Limb (tissue), 2 donors: ENCODE data around the gene WWOX.

Experiments used
- DNase-seq, 2 donors: peaks; one replicate each; pipeline ENCODE4 v3.0.0-alpha.2; 2016; ENCODE audit errors: extremely low spot score in 2 of 2

The WWOX gene

DNA sequence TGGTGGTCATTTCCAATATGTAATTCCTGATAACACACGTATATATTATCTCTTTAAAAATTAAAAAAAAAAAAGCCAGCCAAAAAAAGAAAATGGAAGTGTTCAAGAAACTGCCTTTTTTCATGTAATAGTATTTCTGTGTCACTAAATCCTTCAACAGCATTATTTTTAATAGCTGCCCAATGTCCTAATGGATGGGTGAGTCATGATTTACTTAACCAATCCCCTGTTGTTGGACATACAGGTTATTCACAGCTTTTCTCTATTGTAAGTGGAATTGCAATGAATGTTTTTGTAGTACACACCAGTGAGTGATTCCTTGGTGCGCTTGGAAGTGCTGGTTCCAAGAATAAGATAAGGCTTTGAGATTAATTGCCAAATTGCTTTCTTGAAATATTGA, 124.9 kb downstream of the WWOX start:
- no peak for DNase-seq

- DNase-seq: no peak
These were observed 126.5 kb downstream of the WWOX start for GRCh38 chr16:78225919-78226318.

GRCh38 chr16:78227855-78228254, 128.4 kb downstream of the WWOX start:
- DNase-seq: peak in 1 of 2 donors; percentile 39

GRCh38 chr16:78228704-78229103, 129.2 kb downstream of the WWOX start:
- no peak for DNase-seq

GRCh38 chr16:78230832-78231231, 131.4 kb downstream of the WWOX start:
- no peak for DNase-seq

GRCh38 chr16:78235168-78235800, 135.8 kb downstream of the WWOX start:
- DNase-seq: peak in 1 of 2 donors; percentile 75

- DNase-seq: no peak
These were observed 136.4 kb downstream of the WWOX start for GRCh38 chr16:78235876-78236275.

GRCh38 chr16:78237841-78238240, 138.4 kb downstream of the WWOX start:
- no peak for DNase-seq

GRCh38 chr16:78240459-78241222, 141.2 kb downstream of the WWOX start:
- no peak for DNase-seq

DNA sequence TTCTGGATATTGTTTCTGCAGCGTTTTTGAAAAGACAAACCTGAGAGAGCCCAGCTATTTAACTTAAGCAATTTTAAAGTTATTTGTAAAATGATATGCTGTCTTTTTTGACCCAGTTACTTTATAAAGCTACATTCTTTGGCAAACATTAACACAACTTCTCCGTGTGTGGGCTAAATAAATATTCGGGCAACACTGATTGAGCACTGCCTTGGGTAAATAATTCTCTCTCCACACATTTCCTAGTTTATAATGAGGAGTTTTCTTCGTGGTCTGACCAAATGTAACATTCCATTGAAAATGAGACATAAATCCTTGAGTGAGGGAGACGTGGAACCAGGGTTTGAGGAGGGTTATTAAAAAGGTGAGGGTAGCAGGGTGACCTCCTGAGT, 142.8 kb downstream of the WWOX start:
- DNase-seq: no peak

DNA sequence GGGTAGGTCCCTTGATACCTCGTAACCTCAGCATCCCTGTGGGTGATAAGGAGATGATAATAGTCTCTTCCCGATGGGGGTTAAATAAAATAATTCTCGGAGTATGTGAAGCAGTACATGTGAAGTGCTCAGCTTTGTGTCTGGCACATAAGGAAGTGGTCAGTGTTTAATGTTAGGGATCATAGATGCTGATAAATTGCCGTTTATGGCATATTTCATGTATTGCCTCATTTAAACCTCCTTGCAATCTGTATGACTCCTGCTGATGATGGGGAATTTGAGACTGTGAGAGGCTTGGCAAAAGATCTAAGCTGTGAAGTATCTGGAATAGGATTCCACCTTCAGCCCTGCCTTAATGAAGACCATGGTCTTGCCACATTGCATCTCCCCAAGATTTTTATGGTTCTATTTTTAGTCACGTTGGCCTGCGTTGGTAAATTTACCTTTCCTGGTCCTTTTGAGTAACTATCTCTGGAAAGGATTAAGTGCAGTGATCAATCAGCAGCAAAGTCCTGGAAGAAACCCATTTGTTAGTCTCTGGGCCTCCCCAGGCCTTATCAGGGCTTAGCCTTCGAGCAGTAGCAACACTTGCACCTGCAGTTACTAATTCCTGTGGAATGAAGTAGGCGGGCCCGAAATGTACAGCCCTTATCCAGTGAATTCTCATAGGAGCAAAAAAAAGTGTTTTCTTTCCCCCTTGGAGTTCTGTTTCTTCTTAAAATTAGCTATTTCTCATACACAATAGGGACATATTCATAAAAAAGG, 144.9 kb downstream of the WWOX start:
- DNase-seq: no peak

DNA sequence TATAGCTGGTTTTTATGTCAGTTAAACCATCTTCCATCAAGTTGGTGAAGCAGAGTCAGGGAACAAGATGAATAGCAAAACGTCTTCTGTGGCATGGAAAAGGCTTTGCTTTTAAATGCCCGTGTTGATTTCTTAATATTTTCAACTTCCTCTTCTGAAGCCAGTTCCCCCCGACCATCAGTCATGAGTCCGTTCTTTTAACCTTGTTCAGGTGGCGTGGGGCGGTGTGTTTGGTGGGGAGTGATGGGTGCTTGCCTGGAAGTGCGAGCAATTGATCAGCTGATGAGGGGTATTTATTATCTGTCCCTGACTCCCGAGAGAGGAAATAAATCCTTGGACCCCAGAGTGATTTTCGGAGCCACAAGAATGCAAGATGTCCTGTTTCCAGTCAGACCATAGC, 147.1 kb downstream of the WWOX start:
- no peak for DNase-seq

DNA sequence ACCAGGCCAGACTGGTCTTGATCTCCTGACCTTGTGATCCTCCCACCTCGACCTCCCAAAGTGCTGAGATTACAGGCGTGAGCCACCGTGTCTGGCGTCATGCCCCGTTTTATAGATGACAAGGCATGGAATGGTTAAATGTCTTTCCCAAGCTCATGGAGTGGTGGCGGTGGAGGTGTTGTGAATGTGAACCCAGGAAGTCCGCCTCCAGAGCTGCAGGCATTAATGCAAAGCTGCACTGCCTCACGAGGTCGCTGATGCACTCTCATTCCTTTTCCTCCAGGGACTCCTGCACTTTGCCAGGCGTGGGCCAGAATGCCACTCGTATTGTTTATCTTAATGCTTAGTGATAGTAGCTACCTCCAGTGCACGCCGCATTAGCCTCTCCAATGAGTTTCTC, 149.6 kb downstream of the WWOX start:
- DNase-seq: no peak

GRCh38 chr16:78249832-78250231, 150.4 kb downstream of the WWOX start:
- no peak for DNase-seq

DNA sequence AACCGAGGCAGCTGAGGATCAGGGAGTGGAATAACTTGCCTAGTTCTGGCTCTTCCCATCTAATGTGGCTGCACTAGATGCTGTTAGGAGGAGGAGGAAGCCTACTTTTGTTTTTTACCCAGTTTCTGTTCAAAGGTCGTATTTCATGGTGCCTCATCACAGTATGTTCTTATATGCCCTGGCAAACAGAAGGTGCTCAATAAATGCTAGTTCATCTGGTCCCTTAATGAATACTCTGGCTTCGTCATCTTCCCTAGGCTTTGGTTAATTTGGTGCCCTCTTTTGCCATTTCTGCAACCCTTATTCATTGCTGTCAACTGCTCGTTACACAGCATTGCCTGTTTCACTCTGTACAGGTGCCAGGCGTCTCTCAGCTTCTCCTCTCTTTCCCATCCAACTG, 151.7 kb downstream of the WWOX start:
- no peak for DNase-seq

DNA sequence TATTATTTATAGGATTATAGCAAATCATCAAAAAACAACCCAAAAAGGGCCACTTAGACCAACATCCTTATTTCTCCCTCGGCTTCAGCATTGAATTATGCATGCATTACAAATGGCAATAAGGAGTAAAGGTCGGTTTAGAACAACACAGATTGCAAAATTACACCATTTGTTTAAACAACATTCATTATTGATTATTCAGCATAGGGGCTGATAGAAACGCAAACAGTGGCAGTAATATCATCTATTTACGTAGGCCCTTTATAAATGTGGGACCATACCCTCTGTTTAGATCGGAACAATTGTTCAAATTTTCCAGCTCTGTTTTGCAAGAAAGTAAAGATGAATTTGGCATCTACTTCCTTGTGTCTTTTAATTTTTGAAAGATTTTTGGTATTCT, 153.3 kb downstream of the WWOX start:
- no peak for DNase-seq

- DNase-seq: no peak
These were observed 155.4 kb downstream of the WWOX start for GRCh38 chr16:78254841-78255240.

DNA sequence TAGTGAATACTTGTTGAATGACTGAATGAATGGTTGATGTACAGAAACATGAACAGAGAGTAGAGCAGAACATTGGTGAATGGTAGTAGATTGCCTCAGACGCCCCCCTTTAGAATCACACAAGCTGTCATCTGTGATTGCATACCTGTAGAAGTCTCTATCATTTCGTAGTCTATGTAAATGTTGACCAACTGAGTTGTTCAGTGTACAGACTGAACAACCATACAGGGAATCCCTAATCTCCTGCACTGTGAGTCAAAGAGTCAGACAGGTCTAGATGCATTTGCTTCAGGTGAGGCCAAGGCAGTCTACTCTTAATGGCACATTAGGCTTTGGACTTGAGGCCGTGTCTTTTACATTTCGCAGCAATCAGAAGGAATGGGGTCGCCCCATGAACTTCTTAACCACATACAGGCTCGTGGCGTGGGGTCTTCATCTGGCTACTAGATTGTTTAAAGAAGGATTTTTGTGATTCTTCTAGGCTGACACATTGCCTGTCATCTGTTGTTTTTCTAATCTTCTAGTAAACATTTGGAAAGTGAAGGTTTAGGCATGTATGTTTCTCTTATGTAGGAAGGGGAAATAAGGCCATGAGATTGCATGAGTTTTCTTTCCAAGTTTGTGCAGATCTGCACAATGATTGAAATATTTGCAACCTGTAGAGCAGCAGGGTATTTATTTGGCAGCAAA, 157.4 kb downstream of the WWOX start:
- no peak for DNase-seq

- DNase-seq: no peak
These were observed 157.9 kb downstream of the WWOX start for GRCh38 chr16:78257376-78257728.

DNA sequence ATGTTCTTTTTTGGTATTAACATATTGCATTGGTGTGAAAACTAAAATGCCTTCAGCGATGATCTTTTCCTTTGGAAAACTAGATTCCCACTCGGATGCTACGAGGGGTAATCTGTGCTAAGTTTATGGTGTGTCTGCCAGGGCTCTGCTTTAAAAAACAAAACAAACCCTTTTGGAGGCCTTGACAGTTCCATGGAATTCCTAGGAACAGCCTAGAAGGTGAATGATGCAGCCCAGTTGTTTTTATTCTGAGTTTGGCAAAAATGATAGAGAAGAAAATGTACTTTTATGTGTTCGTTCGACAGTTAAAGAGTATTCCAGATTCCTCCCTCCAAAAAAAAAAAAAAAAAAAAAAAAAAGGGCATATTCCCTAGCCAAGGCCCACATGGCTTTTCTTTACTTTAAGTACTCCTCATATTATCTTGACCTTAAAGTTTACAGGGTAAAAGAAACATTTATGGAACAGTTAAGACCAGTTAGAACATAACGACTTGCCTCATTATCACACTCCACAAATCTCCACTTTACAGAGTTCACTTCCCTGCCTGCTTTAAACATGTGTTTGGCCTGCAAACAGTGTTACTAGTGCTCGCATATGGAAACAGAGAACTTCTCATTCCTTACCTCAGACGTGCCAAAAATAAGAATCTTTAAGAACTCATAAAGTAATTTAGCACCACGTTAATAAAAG, 159.1 kb downstream of the WWOX start:
- peak in 1 of 2 donors; percentile 71 for DNase-seq

GRCh38 chr16:78259873-78260272, 160.4 kb downstream of the WWOX start:
- no peak for DNase-seq
